ENCODE results near the gene NRM. TPM values are rescaled to one million over a fixed set of nuclear protein-coding genes. Genes with fewer than 3 reads are reported as not detected.
A peak's percentile ranks its signal among the peaks of the same experiment; 100 is the strongest.

The NRM gene
- total and polyA plus RNA-seq, 2 of the 13 experiments (the other 11 are each of a cell fraction or from before 2014, with no cell fraction given): 12.5 to 16.0 TPM

DNA sequence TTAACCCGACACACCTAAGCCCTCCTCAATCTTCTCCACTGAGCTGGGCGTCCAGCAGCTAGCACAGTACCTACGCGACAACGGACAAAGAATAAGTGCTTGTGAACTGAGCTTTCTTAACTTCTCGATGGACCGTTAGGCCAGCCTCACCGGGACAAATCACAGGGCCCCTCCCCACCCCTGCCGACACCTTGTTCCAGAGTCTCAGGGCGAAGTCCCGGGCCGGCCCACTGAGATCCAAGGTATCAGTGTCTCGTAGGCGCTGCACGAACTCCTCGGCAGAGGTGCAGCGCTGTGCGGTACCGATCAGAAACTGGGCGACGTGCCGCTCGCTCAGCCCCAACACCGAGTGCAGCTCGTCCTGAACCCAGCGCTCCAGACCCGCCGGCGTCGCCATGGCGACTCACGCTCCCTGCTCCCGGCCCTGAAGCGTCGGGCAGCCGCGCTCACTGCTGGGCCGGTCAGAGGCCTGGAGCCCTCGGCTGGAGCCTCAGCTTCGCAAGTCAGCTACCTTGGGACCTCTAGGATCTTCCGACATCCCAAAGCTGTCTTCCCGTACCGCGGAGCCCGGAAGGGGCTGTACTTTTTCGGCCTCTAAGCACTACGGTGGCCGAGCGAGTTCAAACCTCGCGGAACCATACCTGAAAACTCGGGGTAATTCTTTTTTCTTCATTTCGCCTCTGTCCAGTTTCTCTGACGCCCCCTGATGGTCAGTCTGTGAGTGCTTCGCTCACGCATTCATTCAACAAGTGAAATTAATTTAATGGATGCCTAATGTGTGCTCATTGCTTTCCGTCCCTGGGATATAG is 18.1 kb downstream of the NRM start, which contains the start of gene DHX16 (continued):
- TF ChIP-seq FOXP4 (CRISPR knock-in tag; IDR thresholded peaks at IDR 0.05) (no peak; the same call in 1 of the 2 replicates), SAP130 (CRISPR knock-in tag; IDR thresholded peaks at IDR 0.05; ENCODE audit: low read depth) (peak; percentile 98), ZNF460 (CRISPR knock-in tag; IDR thresholded peaks at IDR 0.05; ENCODE audit: borderline replicate concordance) (no peak; the same call in 1 of the 2 replicates), ZMAT5 (CRISPR knock-in tag; IDR thresholded peaks at IDR 0.05; ENCODE audit: borderline replicate concordance, low read depth) (no peak), SYNCRIP (IDR thresholded peaks at IDR 0.05; ENCODE audit: insufficient read depth, low read depth, low read length) (no peak), ELF1 (CRISPR knock-in tag; IDR thresholded peaks at IDR 0.05) (peak; percentile 97), ZNF30 (CRISPR knock-in tag; IDR thresholded peaks at IDR 0.05) (no peak), ZNF224 (CRISPR knock-in tag; IDR thresholded peaks at IDR 0.05) (no peak), ZBTB1 (CRISPR knock-in tag; IDR thresholded peaks at IDR 0.05; ENCODE audit: borderline replicate concordance) (no peak), PAX8 (CRISPR knock-in tag; IDR thresholded peaks at IDR 0.05; ENCODE audit: borderline replicate concordance) (no peak), KLF15 (CRISPR knock-in tag; IDR thresholded peaks at IDR 0.05; ENCODE audit: borderline replicate concordance) (peak; percentile 72; the same call in 1 of the 2 replicates), ZNF598 (CRISPR knock-in tag; IDR thresholded peaks at IDR 0.05; ENCODE audit: borderline replicate concordance) (peak; percentile 79; the same call in 1 of the 2 replicates), ZNF816 (CRISPR knock-in tag; IDR thresholded peaks at IDR 0.05; ENCODE audit: borderline replicate concordance) (peak; percentile 73; the same call in 1 of the 2 replicates), DR1 (CRISPR knock-in tag; IDR thresholded peaks at IDR 0.05) (0 out of 2 replicates have a peak, but pooled peaks have one; percentile 47), MED1 (CRISPR knock-in tag; IDR thresholded peaks at IDR 0.05) (peak; percentile 79), ZNF432 (CRISPR knock-in tag; IDR thresholded peaks at IDR 0.05; ENCODE audit: borderline replicate concordance) (no peak), ZNF607 (CRISPR knock-in tag; IDR thresholded peaks at IDR 0.05; ENCODE audit: borderline replicate concordance) (peak; percentile 55), ATF4 (CRISPR knock-in tag; IDR thresholded peaks at IDR 0.05) (peak in 1 of 2 experiments; percentile 51; a peak in 1 of 4 replicates)
- TF ChIP-seq, protein P1, sequence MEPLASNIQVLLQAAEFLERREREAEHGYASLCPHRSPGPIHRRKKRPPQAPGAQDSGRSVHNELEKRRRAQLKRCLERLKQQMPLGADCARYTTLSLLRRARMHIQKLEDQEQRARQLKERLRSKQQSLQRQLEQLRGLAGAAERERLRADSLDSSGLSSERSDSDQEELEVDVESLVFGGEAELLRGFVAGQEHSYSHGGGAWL (CRISPR knock-in tag; IDR thresholded peaks at IDR 0.05): peak; percentile 91
- TF ChIP-seq, protein P2, sequence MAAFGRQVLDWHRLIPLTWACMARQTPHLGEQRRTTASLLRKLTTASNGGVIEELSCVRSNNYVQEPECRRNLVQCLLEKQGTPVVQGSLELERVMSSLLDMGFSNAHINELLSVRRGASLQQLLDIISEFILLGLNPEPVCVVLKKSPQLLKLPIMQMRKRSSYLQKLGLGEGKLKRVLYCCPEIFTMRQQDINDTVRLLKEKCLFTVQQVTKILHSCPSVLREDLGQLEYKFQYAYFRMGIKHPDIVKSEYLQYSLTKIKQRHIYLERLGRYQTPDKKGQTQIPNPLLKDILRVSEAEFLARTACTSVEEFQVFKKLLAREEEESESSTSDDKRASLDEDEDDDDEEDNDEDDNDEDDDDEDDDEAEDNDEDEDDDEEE (CRISPR knock-in tag; IDR thresholded peaks at IDR 0.05): no peak
- TF ChIP-seq, protein P3, sequence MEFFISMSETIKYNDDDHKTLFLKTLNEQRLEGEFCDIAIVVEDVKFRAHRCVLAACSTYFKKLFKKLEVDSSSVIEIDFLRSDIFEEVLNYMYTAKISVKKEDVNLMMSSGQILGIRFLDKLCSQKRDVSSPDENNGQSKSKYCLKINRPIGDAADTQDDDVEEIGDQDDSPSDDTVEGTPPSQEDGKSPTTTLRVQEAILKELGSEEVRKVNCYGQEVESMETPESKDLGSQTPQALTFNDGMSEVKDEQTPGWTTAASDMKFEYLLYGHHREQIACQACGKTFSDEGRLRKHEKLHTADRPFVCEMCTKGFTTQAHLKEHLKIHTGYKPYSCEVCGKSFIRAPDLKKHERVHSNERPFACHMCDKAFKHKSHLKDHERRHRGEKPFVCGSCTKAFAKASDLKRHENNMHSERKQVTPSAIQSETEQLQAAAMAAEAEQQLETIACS (CRISPR knock-in tag; IDR thresholded peaks at IDR 0.05): no peak

Measured in HepG2 (cell line).